DND-41 (cell line): Measurements from ENCODE around the gene CHID1.

Source experiments
- ATAC-seq: fragments of 200-7000 bp; cut with Tn5 transposase; 3 replicates; pipeline ENCODE4 v1.9.1; 2021; ENCODE audit warnings: low read depth; ENCODE audit not compliant: insufficient read depth
- DNase-seq: peaks from one replicate; pipeline ENCODE4 v3.0.0-alpha.2; 2020
- H2AFZ ChIP-seq: 2 replicates; pipeline ENCODE4 v1.6.0; 2012; ENCODE audit warnings: low read depth, low read length
- H3K27ac ChIP-seq: 2 replicates; pipeline ENCODE4 v1.5.1; 2012; ENCODE audit warnings: low read length, inconsistent platforms
- H3K27me3 ChIP-seq: fragments of 200-600 bp; sonication (generic); 2 replicates; pipeline ENCODE4 v1.6.0; 2012; ENCODE audit warnings: low read length, mild to moderate bottlenecking, inconsistent platforms; ENCODE audit not compliant: insufficient read depth, poor library complexity
- H3K36me3 ChIP-seq: 2 replicates; pipeline ENCODE4 v1.5.1; 2012; ENCODE audit warnings: low read length, inconsistent platforms; ENCODE audit not compliant: insufficient read depth
- H3K4me1 ChIP-seq: 2 replicates; pipeline ENCODE4 v1.5.1; 2012; ENCODE audit warnings: mild to moderate bottlenecking, low read length; ENCODE audit not compliant: insufficient read depth
- H3K4me2 ChIP-seq: 2 replicates; pipeline ENCODE4 v1.6.0; 2012; ENCODE audit warnings: mild to moderate bottlenecking, moderate library complexity, low read length, inconsistent platforms; ENCODE audit not compliant: insufficient read depth
- H3K4me3 ChIP-seq, 2 experiments: fragments of 200-600 bp in 1 of 2; shearing (Covaris generic) in 1 of 2; 2 replicates each; pipeline ENCODE4 v1.5.1; 2012 to 2016; ENCODE audit warnings: inconsistent platforms in 2 of 2, low read length in 2 of 2, mild to moderate bottlenecking in 2 of 2, low read depth in 1 of 2, moderate library complexity in 1 of 2
- H3K79me2 ChIP-seq: 2 replicates; pipeline ENCODE4 v1.6.0; 2012; ENCODE audit warnings: low read length, inconsistent platforms; ENCODE audit not compliant: insufficient read depth
- H3K9ac ChIP-seq: 2 replicates; pipeline ENCODE4 v1.6.0; 2012; ENCODE audit warnings: low read depth, mild to moderate bottlenecking, inconsistent platforms, low read length, moderate library complexity
- H3K9me3 ChIP-seq: 2 replicates; pipeline ENCODE4 v1.5.1; 2012; ENCODE audit warnings: low read length, moderate library complexity, mild to moderate bottlenecking, inconsistent platforms; ENCODE audit not compliant: insufficient read depth, severe bottlenecking
- H4K20me1 ChIP-seq: 2 replicates; pipeline ENCODE4 v1.6.0; 2012; ENCODE audit warnings: low read length; ENCODE audit not compliant: insufficient read depth
- EZH2 ChIP-seq: IDR thresholded peaks from 3 replicates; pipeline ENCODE4 v1.6.1; 2012; ENCODE audit warnings: borderline replicate concordance, low read depth, mild to moderate bottlenecking, moderate library complexity, low read length, inconsistent platforms; ENCODE audit not compliant: severe bottlenecking
- TF ChIP-seq, protein P1 (sequence below): IDR thresholded peaks from 2 replicates; pipeline ENCODE4 v1.5.1; 2012; ENCODE audit warnings: borderline replicate concordance, low read length, moderate library complexity, mild to moderate bottlenecking; ENCODE audit not compliant: poor library complexity, severe bottlenecking; ENCODE audit errors: extremely low read depth

CHID1 gene

DNA sequence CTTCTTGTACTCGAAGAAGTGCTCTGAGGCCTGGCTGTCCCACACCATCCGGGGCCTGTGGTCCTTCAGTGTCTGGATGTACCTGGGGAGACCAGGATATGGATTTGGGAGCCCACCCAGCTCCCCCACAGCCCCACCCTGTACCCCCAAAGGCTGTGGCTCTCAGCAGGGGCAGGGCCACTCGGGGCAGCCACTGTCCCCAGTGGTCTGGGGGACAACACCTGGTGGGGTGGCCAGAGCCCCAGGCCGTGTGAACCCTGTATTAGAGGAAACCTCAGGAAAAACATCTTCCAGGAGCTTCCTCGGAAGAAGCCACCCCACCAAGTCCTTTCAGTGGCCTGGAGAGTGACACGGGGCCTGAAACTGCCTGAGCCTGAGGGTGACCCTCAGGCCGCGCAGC, 40.2 kb downstream of the CHID1 start:
- no peak for DNase-seq
- Histone ChIP-seq H3K36me3 (peaks cover 50% of the 10 kb centered on the region), H3K79me2 (no peaks in the 10 kb centered on the region), H3K4me2 (no peak overlapping the region), H3K9me3 (no peaks in the 10 kb centered on the region), H4K20me1 (peaks cover 9% of the 10 kb centered on the region), H2AFZ (no peak overlapping the region), H3K4me1 (no peaks in the 10 kb centered on the region), H3K27me3 (no peaks in the 10 kb centered on the region), H3K4me3 (no peak overlapping the region), H3K27ac (no peak overlapping the region), H3K9ac (no peak overlapping the region)
- ATAC-seq = no peak
- TF ChIP-seq EZH2 = no peak
- TF ChIP-seq, protein P1, sequence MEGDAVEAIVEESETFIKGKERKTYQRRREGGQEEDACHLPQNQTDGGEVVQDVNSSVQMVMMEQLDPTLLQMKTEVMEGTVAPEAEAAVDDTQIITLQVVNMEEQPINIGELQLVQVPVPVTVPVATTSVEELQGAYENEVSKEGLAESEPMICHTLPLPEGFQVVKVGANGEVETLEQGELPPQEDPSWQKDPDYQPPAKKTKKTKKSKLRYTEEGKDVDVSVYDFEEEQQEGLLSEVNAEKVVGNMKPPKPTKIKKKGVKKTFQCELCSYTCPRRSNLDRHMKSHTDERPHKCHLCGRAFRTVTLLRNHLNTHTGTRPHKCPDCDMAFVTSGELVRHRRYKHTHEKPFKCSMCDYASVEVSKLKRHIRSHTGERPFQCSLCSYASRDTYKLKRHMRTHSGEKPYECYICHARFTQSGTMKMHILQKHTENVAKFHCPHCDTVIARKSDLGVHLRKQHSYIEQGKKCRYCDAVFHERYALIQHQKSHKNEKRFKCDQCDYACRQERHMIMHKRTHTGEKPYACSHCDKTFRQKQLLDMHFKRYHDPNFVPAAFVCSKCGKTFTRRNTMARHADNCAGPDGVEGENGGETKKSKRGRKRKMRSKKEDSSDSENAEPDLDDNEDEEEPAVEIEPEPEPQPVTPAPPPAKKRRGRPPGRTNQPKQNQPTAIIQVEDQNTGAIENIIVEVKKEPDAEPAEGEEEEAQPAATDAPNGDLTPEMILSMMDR = no peak

DNA sequence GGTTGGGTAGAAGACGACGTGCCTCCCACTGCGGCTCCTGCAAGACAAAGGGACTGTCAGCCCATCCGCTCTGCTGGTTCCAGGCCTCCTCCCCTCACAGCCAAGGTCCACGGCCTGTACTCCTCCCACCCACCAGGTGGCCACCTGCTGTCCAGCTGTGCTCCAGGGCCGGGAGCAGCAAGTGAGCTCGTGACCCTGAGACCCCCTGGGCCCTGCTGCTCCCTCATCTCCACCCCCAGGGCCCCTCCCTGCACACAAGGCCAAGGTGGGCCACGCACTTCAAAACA, 40.5 kb downstream of the CHID1 start:
- H3K27me3 ChIP-seq = no peaks in the 10 kb centered on the region
- no peaks in the 10 kb centered on the region for H3K9me3 ChIP-seq
- peaks cover 46% of the 10 kb centered on the region for H3K36me3 ChIP-seq
- H3K27ac ChIP-seq = no peak overlapping the region
- H3K4me3 ChIP-seq = no peak overlapping the region
- H4K20me1 ChIP-seq = peaks cover 9% of the 10 kb centered on the region
- H3K4me1 ChIP-seq = no peaks in the 10 kb centered on the region
- no peak overlapping the region for H2AFZ ChIP-seq
- no peak overlapping the region for H3K4me2 ChIP-seq
- H3K79me2 ChIP-seq = no peaks in the 10 kb centered on the region
- no peak for ATAC-seq
- TF ChIP-seq, protein P1 = peak; percentile 14
- no peak for TF ChIP-seq EZH2
- no peak for DNase-seq
- no peak overlapping the region for H3K9ac ChIP-seq

DNA sequence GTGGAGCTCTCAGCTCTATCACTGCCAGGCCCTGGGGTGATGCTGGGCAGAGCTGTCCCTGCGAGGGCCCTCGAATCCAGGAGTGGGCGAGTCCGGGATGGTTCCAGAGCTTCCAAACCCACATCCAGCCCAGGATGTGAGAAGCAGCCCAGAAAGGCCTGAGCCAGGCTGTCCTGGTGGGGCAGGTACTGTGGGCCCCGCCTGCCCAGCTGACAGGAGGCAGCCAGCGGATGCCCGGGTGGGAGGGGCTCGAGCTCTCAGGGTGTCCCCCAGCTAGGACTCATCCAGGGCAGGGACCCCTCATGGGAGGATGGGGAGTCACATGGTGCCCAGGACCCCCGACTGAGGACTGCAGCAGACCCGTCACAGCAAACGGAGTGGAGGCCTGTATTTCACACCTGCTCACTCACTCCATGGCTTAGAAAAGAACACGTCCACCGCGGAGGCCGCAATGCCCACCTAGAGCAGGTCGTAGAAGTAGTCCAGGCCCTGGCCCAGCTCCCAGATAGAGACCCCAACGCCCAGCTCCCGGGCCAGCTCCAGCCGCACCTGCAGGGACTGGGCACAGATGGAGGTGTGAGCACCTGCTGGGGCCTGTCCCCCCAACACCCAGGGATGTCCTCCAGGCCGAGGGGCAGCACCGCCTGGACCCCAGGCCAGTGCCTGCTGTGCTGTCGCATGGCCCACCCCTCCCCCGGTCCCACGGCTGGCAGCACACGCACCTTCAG, 41.0 kb downstream of the CHID1 start:
- Histone ChIP-seq H3K27ac (no peak overlapping the region), H3K36me3 (peaks cover 41% of the 10 kb centered on the region), H3K27me3 (no peaks in the 10 kb centered on the region), H4K20me1 (peaks cover 9% of the 10 kb centered on the region), H3K4me1 (no peaks in the 10 kb centered on the region), H2AFZ (no peak overlapping the region), H3K79me2 (no peaks in the 10 kb centered on the region), H3K9ac (no peak overlapping the region), H3K4me2 (no peak overlapping the region), H3K4me3 (no peak overlapping the region), H3K9me3 (no peaks in the 10 kb centered on the region)
- DNase-seq (no peak), ATAC-seq (no peak)
- TF ChIP-seq, protein P1 = no peak
- TF ChIP-seq EZH2 = no peak
